Fibroblast of lung (primary cell): Measurements from ENCODE around the gene IFI27. TPM values are rescaled to one million over a fixed set of nuclear protein-coding genes. Genes with fewer than 3 reads are reported as not detected.

Source experiments
- DNase-seq, 2 donors: peaks; one replicate each; pipeline versions ENCODE4 v3.0.0 to v3.0.0-alpha.2; 2010; ENCODE audit warnings: low read depth in 2 of 2
- H2AFZ ChIP-seq: 2 replicates; pipeline ENCODE4 v1.5.1; 2012; ENCODE audit warnings: low read length, control low read depth, inconsistent platforms
- H3K27ac ChIP-seq: 2 replicates; pipeline ENCODE4 v1.5.1; 2011; ENCODE audit warnings: low read length, control low read depth; ENCODE audit not compliant: insufficient read depth
- H3K27me3 ChIP-seq: 2 replicates; pipeline ENCODE4 v1.5.1; 2011; ENCODE audit warnings: mild to moderate bottlenecking, low read length; ENCODE audit not compliant: control insufficient read depth, insufficient read depth
- H3K36me3 ChIP-seq: 2 replicates; pipeline ENCODE4 v1.5.1; 2011; ENCODE audit warnings: low read length; ENCODE audit not compliant: control insufficient read depth, insufficient read depth
- H3K4me1 ChIP-seq: 2 replicates; pipeline ENCODE4 v1.5.1; 2011; ENCODE audit warnings: low read length; ENCODE audit not compliant: control insufficient read depth, insufficient read depth; ENCODE audit errors: extremely low read depth
- H3K4me2 ChIP-seq: 2 replicates; pipeline ENCODE4 v1.5.1; 2011; ENCODE audit warnings: low read length, control low read depth; ENCODE audit not compliant: insufficient read depth; ENCODE audit errors: extremely low read depth
- H3K4me3 ChIP-seq, 4 experiments: fragments of 200-600 bp in 1 of 4; sonication (generic) in 1 of 4; replicated peaks in 1 of 4; 2 replicates each; pipeline ENCODE4 v1.5.1; 2011 to 2016; ENCODE audit warnings: low read length in 4 of 4, low read depth in 3 of 4, mild to moderate bottlenecking in 3 of 4, control low read depth in 2 of 4, inconsistent platforms in 1 of 4, mixed read lengths in 1 of 4; ENCODE audit not compliant: insufficient read depth in 1 of 4; ENCODE audit errors: control extremely low read depth in 1 of 4
- H3K79me2 ChIP-seq: 2 replicates; pipeline ENCODE4 v1.5.1; 2012; ENCODE audit warnings: mild to moderate bottlenecking, low read length, inconsistent platforms; ENCODE audit not compliant: control insufficient read depth, insufficient read depth
- H3K9ac ChIP-seq: 2 replicates; pipeline ENCODE4 v1.5.1; 2011; ENCODE audit warnings: mild to moderate bottlenecking, low read length, control low read depth; ENCODE audit not compliant: insufficient read depth
- H3K9me3 ChIP-seq: 2 replicates; pipeline ENCODE4 v1.5.1; 2012; ENCODE audit warnings: low read depth, low read length; ENCODE audit not compliant: control insufficient read depth, insufficient read depth
- H4K20me1 ChIP-seq: 2 replicates; pipeline ENCODE4 v1.5.1; 2011; ENCODE audit warnings: low read length; ENCODE audit not compliant: control insufficient read depth, insufficient read depth; ENCODE audit errors: extremely low read depth
- EZH2 ChIP-seq: IDR thresholded peaks from 2 replicates; pipeline ENCODE4 v1.5.1; 2012; ENCODE audit warnings: low read length, control low read depth, mild to moderate bottlenecking; ENCODE audit errors: missing control alignments
- polyA plus RNA-seq, 2 donors: library from polyadenylated mRNA; depleted of rRNA in 1 of 2; stranded (reverse) in 1 of 2; unstranded in 1 of 2; fragments of >200 nt; gene quantifications; 2 replicates each; pipeline ENCODE4 v1.2.1, GENCODE V29; 2011 to 2012; ENCODE audit warnings: missing spikeins in 1 of 2
- total RNA-seq: library from RNA; depleted of rRNA; stranded (reverse); fragments of >200 nt; gene quantifications from 2 replicates; pipeline ENCODE4 v1.2.1, GENCODE V29; 2014
- TF ChIP-seq, protein P1 (sequence below), 2 donors: IDR thresholded peaks in 1 of 2; conservative IDR thresholded peaks in 1 of 2; 1 replicate in 1 of 2; 2 replicates in 1 of 2; pipeline ENCODE4 v1.5.1; 2011 to 2012; ENCODE audit warnings: low read length in 2 of 2, control low read depth in 1 of 2, inconsistent platforms in 1 of 2, low read depth in 1 of 2, mild to moderate bottlenecking in 1 of 2

The IFI27 gene
- total and polyA plus RNA-seq, 2 donors (not counting 1 experiment from before 2014, with no cell fraction given), result 7.9 to 32.2 TPM

- Histone ChIP-seq H3K4me3 (no peak overlapping the region), H3K79me2 (no peaks in the 10 kb centered on the region), H3K9ac (no peak overlapping the region), H3K4me1 (no peaks in the 10 kb centered on the region), H3K36me3 (no peaks in the 10 kb centered on the region), H2AFZ (no peak overlapping the region), H4K20me1 (no peaks in the 10 kb centered on the region), H3K27ac (no peak overlapping the region), H3K27me3 (peaks cover 3% of the 10 kb centered on the region), H3K9me3 (no peaks in the 10 kb centered on the region), H3K4me2 (no peak overlapping the region)
- TF ChIP-seq, protein P1, sequence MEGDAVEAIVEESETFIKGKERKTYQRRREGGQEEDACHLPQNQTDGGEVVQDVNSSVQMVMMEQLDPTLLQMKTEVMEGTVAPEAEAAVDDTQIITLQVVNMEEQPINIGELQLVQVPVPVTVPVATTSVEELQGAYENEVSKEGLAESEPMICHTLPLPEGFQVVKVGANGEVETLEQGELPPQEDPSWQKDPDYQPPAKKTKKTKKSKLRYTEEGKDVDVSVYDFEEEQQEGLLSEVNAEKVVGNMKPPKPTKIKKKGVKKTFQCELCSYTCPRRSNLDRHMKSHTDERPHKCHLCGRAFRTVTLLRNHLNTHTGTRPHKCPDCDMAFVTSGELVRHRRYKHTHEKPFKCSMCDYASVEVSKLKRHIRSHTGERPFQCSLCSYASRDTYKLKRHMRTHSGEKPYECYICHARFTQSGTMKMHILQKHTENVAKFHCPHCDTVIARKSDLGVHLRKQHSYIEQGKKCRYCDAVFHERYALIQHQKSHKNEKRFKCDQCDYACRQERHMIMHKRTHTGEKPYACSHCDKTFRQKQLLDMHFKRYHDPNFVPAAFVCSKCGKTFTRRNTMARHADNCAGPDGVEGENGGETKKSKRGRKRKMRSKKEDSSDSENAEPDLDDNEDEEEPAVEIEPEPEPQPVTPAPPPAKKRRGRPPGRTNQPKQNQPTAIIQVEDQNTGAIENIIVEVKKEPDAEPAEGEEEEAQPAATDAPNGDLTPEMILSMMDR (conservative IDR thresholded peaks at IDR 0.05 in 1 of 2, IDR thresholded peaks at IDR 0.05 in 1 of 2; ENCODE audit: low read depth in 1 of 2, low read length in 2 of 2), result no peak
- no peak for TF ChIP-seq EZH2
- DNase-seq, result peak; percentile 39 to 66
Observed at GRCh38 chr14:94113908-94114588, 3.5 kb downstream of the IFI27 start.

GRCh38 chr14:94114589-94115057 lies 4.1 kb downstream of the IFI27 start:
- Histone ChIP-seq H3K9ac (no peak overlapping the region), H3K4me2 (no peak overlapping the region), H3K27ac (no peak overlapping the region), H3K27me3 (peaks cover 3% of the 10 kb centered on the region), H3K79me2 (no peaks in the 10 kb centered on the region), H3K4me1 (no peaks in the 10 kb centered on the region), H3K9me3 (no peaks in the 10 kb centered on the region), H3K36me3 (no peaks in the 10 kb centered on the region), H2AFZ (no peak overlapping the region), H4K20me1 (no peaks in the 10 kb centered on the region), H3K4me3 (no peak overlapping the region)
- DNase-seq, result no peak
- TF ChIP-seq EZH2, result no peak

GRCh38 chr14:94115058-94115591 lies 4.6 kb downstream of the IFI27 start:
- H3K4me1 ChIP-seq, result no peaks in the 10 kb centered on the region
- H2AFZ ChIP-seq, result no peak overlapping the region
- H3K79me2 ChIP-seq, result no peaks in the 10 kb centered on the region
- peaks cover 3% of the 10 kb centered on the region for H3K27me3 ChIP-seq
- no peaks in the 10 kb centered on the region for H3K36me3 ChIP-seq
- H3K4me3 ChIP-seq, result no peak overlapping the region
- no peak overlapping the region for H3K4me2 ChIP-seq
- no peak overlapping the region for H3K9ac ChIP-seq
- no peaks in the 10 kb centered on the region for H4K20me1 ChIP-seq
- TF ChIP-seq, protein P1 (conservative IDR thresholded peaks at IDR 0.05 in 1 of 2, IDR thresholded peaks at IDR 0.05 in 1 of 2; ENCODE audit: low read depth in 1 of 2, low read length in 2 of 2), result no peak
- no peak for TF ChIP-seq EZH2
- H3K27ac ChIP-seq, result no peak overlapping the region
- no peaks in the 10 kb centered on the region for H3K9me3 ChIP-seq
- DNase-seq, result no peak
